ENCODE measurements around the gene KAZN.

DNA sequence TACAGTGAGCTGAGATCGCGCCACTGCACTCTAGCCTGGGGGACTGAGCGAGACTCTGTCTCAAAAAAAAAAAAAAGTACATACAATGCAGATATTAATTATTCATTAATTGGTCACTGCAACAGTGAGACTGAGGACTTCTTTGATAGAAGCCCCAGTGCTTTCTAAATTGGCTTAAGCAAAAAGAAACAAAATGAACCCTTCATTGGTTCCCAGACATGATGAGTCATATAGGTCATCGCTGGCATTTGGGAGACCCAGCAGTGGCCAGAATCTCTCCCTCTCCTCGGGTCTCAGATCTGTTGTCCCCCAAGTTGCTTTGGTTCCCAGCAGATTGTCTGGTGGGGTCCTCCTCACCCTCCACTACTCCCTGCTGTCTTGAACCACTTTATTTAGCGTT is 144.9 kb downstream of the KAZN start:
- TF ChIP-seq ZNF561 (tag by site-specific recombination; IDR thresholded peaks at IDR 0.05; ENCODE audit: borderline replicate concordance) (no peak), YY2 (tag by site-specific recombination; IDR thresholded peaks at IDR 0.05) (no peak), REPIN1 (tag by site-specific recombination; IDR thresholded peaks at IDR 0.05; ENCODE audit: low read depth) (no peak), ZNF184 (tag by site-specific recombination; IDR thresholded peaks at IDR 0.05) (no peak), ZNF768 (tag by site-specific recombination; IDR thresholded peaks at IDR 0.05) (no peak)
- TF ChIP-seq, protein P1, sequence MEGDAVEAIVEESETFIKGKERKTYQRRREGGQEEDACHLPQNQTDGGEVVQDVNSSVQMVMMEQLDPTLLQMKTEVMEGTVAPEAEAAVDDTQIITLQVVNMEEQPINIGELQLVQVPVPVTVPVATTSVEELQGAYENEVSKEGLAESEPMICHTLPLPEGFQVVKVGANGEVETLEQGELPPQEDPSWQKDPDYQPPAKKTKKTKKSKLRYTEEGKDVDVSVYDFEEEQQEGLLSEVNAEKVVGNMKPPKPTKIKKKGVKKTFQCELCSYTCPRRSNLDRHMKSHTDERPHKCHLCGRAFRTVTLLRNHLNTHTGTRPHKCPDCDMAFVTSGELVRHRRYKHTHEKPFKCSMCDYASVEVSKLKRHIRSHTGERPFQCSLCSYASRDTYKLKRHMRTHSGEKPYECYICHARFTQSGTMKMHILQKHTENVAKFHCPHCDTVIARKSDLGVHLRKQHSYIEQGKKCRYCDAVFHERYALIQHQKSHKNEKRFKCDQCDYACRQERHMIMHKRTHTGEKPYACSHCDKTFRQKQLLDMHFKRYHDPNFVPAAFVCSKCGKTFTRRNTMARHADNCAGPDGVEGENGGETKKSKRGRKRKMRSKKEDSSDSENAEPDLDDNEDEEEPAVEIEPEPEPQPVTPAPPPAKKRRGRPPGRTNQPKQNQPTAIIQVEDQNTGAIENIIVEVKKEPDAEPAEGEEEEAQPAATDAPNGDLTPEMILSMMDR (tag by site-specific recombination; IDR thresholded peaks at IDR 0.05) = no peak
- TF ChIP-seq, protein P2, sequence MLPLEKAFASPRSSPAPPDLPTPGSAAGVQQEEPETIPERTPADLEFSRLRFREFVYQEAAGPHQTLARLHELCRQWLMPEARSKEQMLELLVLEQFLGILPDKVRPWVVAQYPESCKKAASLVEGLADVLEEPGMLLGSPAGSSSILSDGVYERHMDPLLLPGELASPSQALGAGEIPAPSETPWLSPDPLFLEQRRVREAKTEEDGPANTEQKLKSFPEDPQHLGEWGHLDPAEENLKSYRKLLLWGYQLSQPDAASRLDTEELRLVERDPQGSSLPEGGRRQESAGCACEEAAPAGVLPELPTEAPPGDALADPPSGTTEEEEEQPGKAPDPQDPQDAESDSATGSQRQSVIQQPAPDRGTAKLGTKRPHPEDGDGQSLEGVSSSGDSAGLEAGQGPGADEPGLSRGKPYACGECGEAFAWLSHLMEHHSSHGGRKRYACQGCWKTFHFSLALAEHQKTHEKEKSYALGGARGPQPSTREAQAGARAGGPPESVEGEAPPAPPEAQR (tag by site-specific recombination; IDR thresholded peaks at IDR 0.05) = no peak

Measured in HEK293 (cell line).